ENCODE results near the gene ODF2.

The ODF2 gene

DNA sequence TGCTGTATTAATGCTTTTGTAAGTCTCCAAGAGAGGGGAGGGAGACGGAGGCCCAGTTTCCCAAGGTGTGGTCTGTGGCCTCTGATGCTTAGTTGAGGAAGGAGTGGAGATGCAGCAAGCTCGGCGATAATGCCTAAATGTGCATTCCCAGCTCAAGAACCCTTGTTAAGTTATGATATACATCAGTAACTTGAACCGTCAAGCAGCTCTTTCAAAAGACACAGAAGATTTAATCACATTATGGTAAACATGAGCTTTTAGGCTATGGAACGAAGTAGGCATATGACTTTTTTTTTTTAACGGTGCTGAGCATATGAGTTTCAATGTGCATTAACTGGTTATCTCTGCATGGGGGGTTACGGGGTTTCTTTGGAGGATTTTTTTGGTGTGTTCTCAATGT, 26.4 kb downstream of the ODF2 start:
- no peak overlapping the region for H3K4me3 ChIP-seq (ENCODE audit: low read depth, low read length)
- DNase-seq (ENCODE audit: low read depth): no peak
- TF ChIP-seq, protein P1, sequence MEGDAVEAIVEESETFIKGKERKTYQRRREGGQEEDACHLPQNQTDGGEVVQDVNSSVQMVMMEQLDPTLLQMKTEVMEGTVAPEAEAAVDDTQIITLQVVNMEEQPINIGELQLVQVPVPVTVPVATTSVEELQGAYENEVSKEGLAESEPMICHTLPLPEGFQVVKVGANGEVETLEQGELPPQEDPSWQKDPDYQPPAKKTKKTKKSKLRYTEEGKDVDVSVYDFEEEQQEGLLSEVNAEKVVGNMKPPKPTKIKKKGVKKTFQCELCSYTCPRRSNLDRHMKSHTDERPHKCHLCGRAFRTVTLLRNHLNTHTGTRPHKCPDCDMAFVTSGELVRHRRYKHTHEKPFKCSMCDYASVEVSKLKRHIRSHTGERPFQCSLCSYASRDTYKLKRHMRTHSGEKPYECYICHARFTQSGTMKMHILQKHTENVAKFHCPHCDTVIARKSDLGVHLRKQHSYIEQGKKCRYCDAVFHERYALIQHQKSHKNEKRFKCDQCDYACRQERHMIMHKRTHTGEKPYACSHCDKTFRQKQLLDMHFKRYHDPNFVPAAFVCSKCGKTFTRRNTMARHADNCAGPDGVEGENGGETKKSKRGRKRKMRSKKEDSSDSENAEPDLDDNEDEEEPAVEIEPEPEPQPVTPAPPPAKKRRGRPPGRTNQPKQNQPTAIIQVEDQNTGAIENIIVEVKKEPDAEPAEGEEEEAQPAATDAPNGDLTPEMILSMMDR (IDR thresholded peaks at IDR 0.05; ENCODE audit: insufficient read depth, low read depth, low read length, missing control alignments): no peak

DNA sequence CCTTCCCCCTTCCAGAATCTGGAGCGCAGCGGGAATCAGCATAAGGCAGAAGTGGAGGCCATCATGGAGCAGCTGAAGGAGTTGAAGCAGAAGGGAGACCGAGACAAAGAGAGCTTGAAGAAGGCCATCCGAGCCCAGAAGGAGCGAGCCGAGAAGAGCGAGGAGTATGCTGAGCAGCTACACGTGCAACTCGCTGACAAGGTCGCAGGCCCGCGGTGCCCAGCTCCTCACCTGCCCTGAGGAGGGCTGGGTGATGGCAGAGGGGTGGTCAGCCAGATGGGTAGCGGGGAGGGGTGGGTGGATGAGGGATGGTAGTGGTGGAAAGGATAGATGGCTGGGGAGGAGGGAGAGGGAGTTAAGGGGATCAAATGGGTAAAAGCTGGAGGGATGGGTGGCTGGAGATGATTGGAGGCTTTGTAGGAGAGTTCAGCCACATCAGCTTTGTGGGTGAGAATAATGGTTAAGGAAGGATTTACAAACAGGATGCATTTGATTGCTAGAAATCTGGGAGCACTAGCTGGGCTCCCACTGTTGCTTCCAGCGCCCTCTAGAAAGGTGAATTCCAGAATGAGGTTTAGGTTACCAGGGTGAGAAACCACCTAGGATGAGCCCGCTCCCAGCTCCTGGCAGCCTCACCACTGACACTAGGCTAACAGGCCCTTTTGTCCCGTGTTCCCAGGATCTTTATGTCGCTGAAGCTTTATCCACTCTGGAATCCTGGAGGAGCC, 29.0 kb downstream of the ODF2 start:
- no peak for DNase-seq (ENCODE audit: low read depth)
- TF ChIP-seq, protein P1 (IDR thresholded peaks at IDR 0.05; ENCODE audit: insufficient read depth, low read depth, low read length, missing control alignments): no peak
- no peak overlapping the region for H3K4me3 ChIP-seq (ENCODE audit: low read depth, low read length)

DNA sequence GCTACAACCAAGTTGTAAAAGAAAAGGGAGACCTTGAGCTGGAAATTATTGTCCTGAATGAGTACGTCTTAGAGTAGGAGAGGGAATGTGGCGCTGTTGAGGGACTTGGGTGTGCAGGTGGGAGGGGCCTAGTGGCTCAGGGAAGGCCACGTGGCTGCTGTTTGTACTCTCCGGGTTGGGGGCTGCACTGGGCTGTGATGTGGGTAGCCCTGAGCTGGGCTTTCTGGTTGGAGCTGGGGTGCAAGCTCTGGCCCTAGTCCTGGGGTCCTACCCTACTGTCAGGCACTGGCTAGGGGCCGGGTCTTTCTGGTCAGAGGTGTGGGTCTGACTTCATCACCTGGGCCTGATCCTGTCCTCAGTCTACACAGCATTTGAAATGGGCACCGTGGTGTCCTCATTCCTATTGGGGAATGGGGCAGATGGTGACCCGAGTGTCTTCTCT, 29.6 kb downstream of the ODF2 start:
- TF ChIP-seq, protein P1 (IDR thresholded peaks at IDR 0.05; ENCODE audit: insufficient read depth, low read depth, low read length, missing control alignments): no peak
- no peak overlapping the region for H3K4me3 ChIP-seq (ENCODE audit: low read depth, low read length)

DNA sequence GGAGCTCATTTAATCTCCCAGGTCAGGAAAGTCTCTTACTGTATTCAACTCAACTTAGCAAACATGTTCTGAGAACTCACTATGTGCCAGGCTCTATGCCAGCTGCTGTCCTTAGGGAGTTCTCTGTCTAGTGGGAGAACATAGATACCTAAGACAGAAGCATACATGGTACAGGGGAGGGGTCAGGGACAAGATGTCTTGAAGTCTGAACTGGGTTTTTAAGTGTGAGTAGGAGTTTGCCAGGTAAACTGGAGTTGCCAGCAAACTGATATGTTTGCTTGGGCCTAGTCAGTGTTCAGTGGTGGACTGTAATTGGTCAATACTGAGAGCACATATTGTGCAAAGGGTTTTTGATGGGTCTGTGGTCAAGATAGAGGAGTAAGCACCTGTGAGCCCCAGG, 30.4 kb downstream of the ODF2 start:
- TF ChIP-seq, protein P1 (IDR thresholded peaks at IDR 0.05; ENCODE audit: insufficient read depth, low read depth, low read length, missing control alignments): no peak
- no peak for DNase-seq (ENCODE audit: low read depth)
- no peak overlapping the region for H3K4me3 ChIP-seq (ENCODE audit: low read depth, low read length)

More for the DNA sequence above, 29.6 kb downstream of the ODF2 start:
- no peak for DNase-seq (ENCODE audit: low read depth)

DNA sequence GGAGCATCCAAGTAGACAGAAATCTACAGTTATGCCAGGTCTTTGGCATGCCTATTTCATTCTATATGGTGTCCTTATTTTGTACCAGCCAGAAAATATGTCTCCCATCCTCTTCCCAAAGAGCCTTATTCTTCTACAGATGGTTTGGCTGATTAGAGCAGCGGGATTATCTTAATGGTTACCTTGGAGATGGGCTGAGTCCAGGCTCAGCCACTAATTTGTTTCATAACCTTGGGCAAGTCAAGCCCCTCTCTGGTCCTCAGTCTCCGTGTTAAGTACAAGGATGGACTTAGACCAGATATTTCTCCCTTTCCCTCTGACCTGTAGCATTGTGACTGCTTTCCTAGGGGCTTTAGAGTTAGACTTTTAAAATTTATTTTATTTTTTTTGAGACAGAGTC, 37.6 kb downstream of the ODF2 start:
- no peak for DNase-seq (ENCODE audit: low read depth)
- TF ChIP-seq, protein P1 (IDR thresholded peaks at IDR 0.05; ENCODE audit: insufficient read depth, low read depth, low read length, missing control alignments): no peak
- no peak overlapping the region for H3K4me3 ChIP-seq (ENCODE audit: low read depth, low read length)

DNA sequence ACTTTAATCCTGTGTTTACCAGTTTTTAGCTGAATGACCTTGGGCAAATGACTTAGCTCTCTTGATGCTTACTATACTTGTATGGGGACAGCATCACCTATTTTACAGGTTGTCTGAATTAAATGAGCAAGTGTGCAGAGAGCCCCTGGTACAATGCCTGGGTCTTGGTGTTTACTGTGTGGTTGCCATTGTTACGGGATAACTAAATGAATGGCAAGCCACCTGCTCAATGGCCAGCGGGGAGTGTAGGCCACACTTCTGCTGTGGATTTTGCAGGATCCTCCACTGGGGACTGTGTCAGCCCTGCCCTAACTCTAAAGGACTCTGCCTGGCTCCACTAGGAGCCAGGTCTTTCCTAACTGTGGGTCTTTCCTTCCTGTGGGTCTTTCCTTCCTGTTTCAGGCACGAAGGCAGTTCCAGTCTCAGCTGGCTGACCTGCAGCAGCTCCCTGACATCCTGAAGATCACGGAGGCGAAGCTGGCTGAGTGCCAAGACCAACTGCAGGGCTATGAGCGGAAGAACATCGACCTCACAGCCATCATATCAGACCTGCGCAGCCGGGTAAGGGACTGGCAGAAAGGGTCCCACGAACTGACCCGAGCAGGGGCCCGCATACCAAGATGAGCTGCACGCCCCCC, 38.4 kb downstream of the ODF2 start:
- TF ChIP-seq, protein P1 (IDR thresholded peaks at IDR 0.05; ENCODE audit: insufficient read depth, low read depth, low read length, missing control alignments): no peak
- H3K4me3 ChIP-seq (ENCODE audit: low read depth, low read length): no peak overlapping the region
- DNase-seq (ENCODE audit: low read depth): no peak
